ENCODE data around the gene CELF2. TPM values are rescaled to one million over a fixed set of nuclear protein-coding genes. Genes with fewer than 3 reads are reported as not detected.

The CELF2 gene
- total RNA-seq, 1 donor from 2014 or later: 110 TPM

DNA sequence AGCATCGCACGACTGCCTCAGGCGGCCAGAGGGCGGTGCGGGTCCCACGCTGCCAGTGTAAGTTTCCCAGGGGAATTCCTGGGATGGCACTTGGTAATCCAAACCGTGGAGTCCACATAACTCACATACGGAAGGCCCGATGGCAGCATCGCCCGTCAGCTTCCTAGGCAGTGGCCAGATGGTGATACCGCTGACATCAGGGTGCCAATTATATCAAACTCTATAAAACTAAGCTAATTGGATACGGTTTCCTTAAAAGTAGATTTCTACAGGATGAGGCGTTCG, 189.8 kb downstream of the CELF2 start:
- no peak for DNase-seq (ENCODE audit: low spot score)
- H3K4me3 Mint-ChIP-seq: peak overlapping the region; percentile 76
- intact Hi-C loops (cut with micrococcal nuclease): no loop called here
- H3K9me3 Mint-ChIP-seq: no peaks in the 10 kb centered on the region
- H3K36me3 Mint-ChIP-seq (ENCODE audit: low read depth): peaks cover 70% of the 10 kb centered on the region
- H3K4me1 Mint-ChIP-seq (ENCODE audit: low read depth): peaks cover 100% of the 10 kb centered on the region
- peaks cover 1% of the 10 kb centered on the region for H3K27me3 Mint-ChIP-seq (ENCODE audit: insufficient read depth)
- H3K27ac Mint-ChIP-seq: peak overlapping the region; percentile 96

GRCh38 chr10:11208243-11208642, 190.6 kb downstream of the CELF2 start:
- H3K36me3 Mint-ChIP-seq (ENCODE audit: low read depth): peaks cover 65% of the 10 kb centered on the region
- intact Hi-C loops (cut with micrococcal nuclease): loop anchor here (2.0 kb wide), 2 partner anchors 13 to 61 kb away; no protein-coding TSS in a partner anchor

DNA sequence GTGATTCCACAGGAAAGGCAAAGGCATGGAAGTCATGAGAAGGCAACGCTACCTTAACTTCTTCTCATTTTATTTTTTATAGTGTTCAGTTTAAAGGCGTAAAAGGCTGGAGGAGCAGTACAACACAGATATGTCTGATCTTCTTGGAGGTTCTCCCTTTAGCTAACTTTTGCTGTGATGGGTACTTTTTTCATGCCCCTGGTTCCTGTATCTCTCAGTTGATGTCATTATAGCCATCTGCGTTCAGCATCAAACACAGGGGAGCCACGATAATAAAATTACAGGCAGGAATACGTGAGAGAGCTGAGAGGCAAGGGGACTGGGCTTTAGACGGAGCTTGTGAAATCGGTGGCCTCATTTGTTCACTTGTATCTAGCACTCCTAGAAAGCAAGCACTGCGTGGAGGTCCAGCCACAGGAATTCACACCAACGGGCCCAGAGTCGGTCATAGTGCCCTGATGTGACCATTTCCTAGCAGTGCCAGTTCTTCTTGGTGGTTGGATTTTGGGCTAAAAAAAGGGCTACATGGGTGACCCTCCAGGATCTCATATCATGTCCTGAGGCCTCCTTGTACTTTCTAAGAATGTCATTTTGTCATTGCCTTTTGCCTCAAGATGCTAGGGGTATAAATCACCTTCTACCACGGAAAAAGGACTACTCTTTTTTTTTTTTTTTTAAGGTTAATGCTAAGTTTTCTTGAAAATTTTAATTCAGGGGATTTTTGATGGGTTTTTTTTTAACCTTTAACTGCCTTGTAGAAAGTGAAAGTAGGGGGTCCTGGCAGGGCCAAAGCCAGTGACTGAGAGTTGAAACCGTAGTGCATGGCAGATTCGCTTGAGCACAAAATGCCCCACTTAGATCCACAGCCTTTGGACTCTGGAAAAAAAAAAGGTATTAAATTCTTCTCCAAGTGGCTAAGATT, 191.5 kb downstream of the CELF2 start:
- Mint-ChIP-seq H3K4me3 (peak overlapping the region; percentile 76), H3K4me1 (ENCODE audit: low read depth) (peaks cover 98% of the 10 kb centered on the region), H3K36me3 (ENCODE audit: low read depth) (peaks cover 68% of the 10 kb centered on the region), H3K27ac (peak overlapping the region; percentile 96), H3K27me3 (ENCODE audit: insufficient read depth) (peaks cover 1% of the 10 kb centered on the region), H3K9me3 (no peaks in the 10 kb centered on the region)
- intact Hi-C loops (cut with micrococcal nuclease): loop anchor here (1.0 to 2.0 kb wide), 5 partner anchors 8 to 62 kb away; no protein-coding TSS in a partner anchor
- no peak for DNase-seq (ENCODE audit: low spot score)

More at GRCh38 chr10:11208243-11208642, 190.6 kb downstream of the CELF2 start:
- Mint-ChIP-seq H3K4me1 (ENCODE audit: low read depth) (peaks cover 98% of the 10 kb centered on the region), H3K27ac (peak overlapping the region; percentile 96), H3K27me3 (ENCODE audit: insufficient read depth) (peaks cover 1% of the 10 kb centered on the region), H3K4me3 (peak overlapping the region; percentile 76), H3K9me3 (no peaks in the 10 kb centered on the region)
- DNase-seq (ENCODE audit: low spot score): no peak

GRCh38 chr10:11209830-11210181, 192.1 kb downstream of the CELF2 start:
- no peaks in the 10 kb centered on the region for H3K9me3 Mint-ChIP-seq
- H3K36me3 Mint-ChIP-seq (ENCODE audit: low read depth): peaks cover 69% of the 10 kb centered on the region
- peak overlapping the region; percentile 96 for H3K27ac Mint-ChIP-seq
- H3K27me3 Mint-ChIP-seq (ENCODE audit: insufficient read depth): peaks cover 1% of the 10 kb centered on the region
- DNase-seq (ENCODE audit: low spot score): no peak
- intact Hi-C loops (cut with micrococcal nuclease): loop anchor here (1.0 to 2.0 kb wide), 6 partner anchors 8 to 63 kb away; no protein-coding TSS in a partner anchor
- H3K4me3 Mint-ChIP-seq: peak overlapping the region; percentile 76
- H3K4me1 Mint-ChIP-seq (ENCODE audit: low read depth): peaks cover 98% of the 10 kb centered on the region

DNA sequence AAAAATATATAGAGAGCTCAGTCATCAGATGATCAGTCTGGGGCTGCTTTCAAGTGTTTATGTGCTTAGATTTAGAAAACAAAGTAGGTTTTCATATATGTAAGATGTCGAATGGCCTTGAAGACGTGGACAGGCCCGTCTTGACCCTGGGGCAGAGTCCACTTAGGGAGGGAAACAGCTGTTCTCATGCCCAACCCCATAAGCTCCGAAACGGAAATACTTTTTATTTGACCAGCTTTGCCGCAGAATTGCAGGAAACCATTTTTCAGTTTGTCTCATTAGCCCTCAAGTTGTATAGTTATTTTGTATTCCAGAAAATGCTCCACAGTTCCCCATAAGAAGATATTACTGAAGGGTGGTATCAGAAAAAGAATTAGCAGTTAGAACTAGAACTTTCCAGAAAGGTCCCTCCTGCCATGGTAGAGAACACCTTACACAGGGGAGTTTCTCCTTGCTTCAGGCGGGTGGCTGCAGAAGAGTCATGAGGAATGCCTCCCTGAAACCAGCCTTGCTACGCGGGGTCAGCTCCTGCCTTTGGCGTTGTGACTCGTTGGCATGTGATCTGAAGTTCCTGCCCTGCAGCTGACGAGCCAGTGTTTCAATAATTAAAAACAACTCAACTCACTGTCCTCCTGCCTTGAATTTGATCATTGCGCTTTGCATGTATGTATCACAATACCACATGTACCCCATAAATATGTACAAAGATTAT, 192.7 kb downstream of the CELF2 start:
- Mint-ChIP-seq H3K4me1 (ENCODE audit: low read depth) (peaks cover 98% of the 10 kb centered on the region), H3K27me3 (ENCODE audit: insufficient read depth) (peaks cover 1% of the 10 kb centered on the region)

DNA sequence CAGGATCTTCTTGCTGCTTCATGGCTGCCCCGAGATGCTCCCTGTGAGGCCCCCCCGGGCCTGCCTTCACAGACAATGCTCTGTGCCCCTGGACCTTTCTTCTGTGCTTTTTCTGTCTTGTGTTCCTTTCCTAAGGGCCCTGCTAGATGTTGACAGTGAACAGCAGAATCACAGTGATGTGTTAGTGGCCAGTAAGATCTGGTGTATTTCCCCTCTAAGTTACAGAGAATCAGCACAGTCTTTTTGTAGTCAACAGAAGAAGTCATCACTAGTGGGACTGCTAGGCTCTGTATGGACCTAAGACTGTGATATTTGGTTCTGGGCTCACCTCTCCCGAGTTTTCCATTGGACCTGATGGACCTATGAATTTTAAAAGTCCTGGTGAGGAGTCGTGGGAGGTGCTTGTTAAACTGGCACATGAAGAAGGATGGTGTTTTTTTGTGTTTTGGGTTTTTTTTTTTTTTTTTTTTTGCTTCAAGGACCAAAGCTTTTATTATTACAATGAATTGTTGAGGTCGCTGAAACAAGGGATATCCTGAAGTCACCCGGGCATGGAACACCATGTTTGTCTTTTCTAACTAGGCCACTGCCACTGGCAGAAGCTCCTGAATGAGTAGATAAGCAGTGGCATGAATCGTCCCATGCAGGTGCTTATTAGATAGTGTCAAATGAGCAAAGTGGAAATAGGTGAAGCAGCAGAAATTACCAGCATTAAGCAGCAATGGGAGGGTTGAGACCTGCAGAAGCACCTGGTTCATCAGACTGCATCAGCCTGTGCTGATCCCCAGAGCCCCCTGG, 194.8 kb downstream of the CELF2 start:
- Mint-ChIP-seq H3K36me3 (ENCODE audit: low read depth) (peaks cover 65% of the 10 kb centered on the region), H3K4me3 (peak overlapping the region; percentile 53), H3K4me1 (ENCODE audit: low read depth) (peaks cover 98% of the 10 kb centered on the region), H3K9me3 (no peaks in the 10 kb centered on the region), H3K27me3 (ENCODE audit: insufficient read depth) (peaks cover 1% of the 10 kb centered on the region), H3K27ac (peak overlapping the region; percentile 96)
- DNase-seq (ENCODE audit: low spot score): no peak
- intact Hi-C loops (cut with micrococcal nuclease): no loop called here

More for the DNA sequence above, 192.7 kb downstream of the CELF2 start:
- peak overlapping the region; percentile 96 for H3K27ac Mint-ChIP-seq
- intact Hi-C loops (cut with micrococcal nuclease): loop anchor here (1.0 kb wide), 1 partner anchor 8 kb away; no protein-coding TSS in a partner anchor
- H3K9me3 Mint-ChIP-seq: no peaks in the 10 kb centered on the region
- H3K4me3 Mint-ChIP-seq: peak overlapping the region; percentile 76
- no peak for DNase-seq (ENCODE audit: low spot score)
- H3K36me3 Mint-ChIP-seq (ENCODE audit: low read depth): peaks cover 69% of the 10 kb centered on the region

GRCh38 chr10:11213137-11213536, 195.5 kb downstream of the CELF2 start:
- DNase-seq (ENCODE audit: low spot score): no peak
- no peak overlapping the region for H3K4me3 Mint-ChIP-seq
- peaks cover 98% of the 10 kb centered on the region for H3K4me1 Mint-ChIP-seq (ENCODE audit: low read depth)
- intact Hi-C loops (cut with micrococcal nuclease): no loop called here
- peaks cover 64% of the 10 kb centered on the region for H3K36me3 Mint-ChIP-seq (ENCODE audit: low read depth)
- H3K27ac Mint-ChIP-seq: peak overlapping the region; percentile 96
- H3K27me3 Mint-ChIP-seq (ENCODE audit: insufficient read depth): peaks cover 1% of the 10 kb centered on the region
- H3K9me3 Mint-ChIP-seq: no peaks in the 10 kb centered on the region

DNA sequence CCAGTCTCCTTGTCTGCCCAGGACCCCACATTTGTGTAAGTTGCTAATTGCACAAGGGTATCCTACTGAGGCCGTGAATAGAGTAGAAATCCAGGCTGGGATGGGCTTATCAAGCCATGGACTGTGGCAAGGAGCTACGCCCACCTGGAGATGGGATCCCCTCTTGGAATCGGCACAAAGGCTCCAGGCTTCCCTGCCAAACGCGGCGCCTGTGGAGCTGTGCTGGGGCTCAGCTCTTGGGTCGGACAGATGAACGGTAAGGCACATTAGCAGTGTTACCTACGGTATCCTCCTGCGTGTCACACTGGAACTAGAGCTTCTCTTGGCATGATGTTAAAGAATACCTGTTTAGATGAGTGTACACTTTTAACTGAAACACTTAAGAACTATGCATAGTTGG, 196.7 kb downstream of the CELF2 start:
- Mint-ChIP-seq H3K4me1 (ENCODE audit: low read depth) (peaks cover 98% of the 10 kb centered on the region), H3K27ac (peak overlapping the region; percentile 76), H3K36me3 (ENCODE audit: low read depth) (peaks cover 58% of the 10 kb centered on the region), H3K9me3 (no peaks in the 10 kb centered on the region), H3K4me3 (no peak overlapping the region), H3K27me3 (ENCODE audit: insufficient read depth) (peaks cover 1% of the 10 kb centered on the region)
- intact Hi-C loops (cut with micrococcal nuclease): no loop called here
- no peak for DNase-seq (ENCODE audit: low spot score)

- no peak overlapping the region for H3K4me3 Mint-ChIP-seq
- H3K9me3 Mint-ChIP-seq: no peaks in the 10 kb centered on the region
- peaks cover 60% of the 10 kb centered on the region for H3K36me3 Mint-ChIP-seq (ENCODE audit: low read depth)
- H3K27me3 Mint-ChIP-seq (ENCODE audit: insufficient read depth): no peaks in the 10 kb centered on the region
- intact Hi-C loops (cut with micrococcal nuclease): no loop called here
- peak overlapping the region; percentile 76 for H3K27ac Mint-ChIP-seq
- no peak for DNase-seq (ENCODE audit: low spot score)
- H3K4me1 Mint-ChIP-seq (ENCODE audit: low read depth): peaks cover 95% of the 10 kb centered on the region
These were observed 197.8 kb downstream of the CELF2 start for GRCh38 chr10:11215471-11215870.

DNA sequence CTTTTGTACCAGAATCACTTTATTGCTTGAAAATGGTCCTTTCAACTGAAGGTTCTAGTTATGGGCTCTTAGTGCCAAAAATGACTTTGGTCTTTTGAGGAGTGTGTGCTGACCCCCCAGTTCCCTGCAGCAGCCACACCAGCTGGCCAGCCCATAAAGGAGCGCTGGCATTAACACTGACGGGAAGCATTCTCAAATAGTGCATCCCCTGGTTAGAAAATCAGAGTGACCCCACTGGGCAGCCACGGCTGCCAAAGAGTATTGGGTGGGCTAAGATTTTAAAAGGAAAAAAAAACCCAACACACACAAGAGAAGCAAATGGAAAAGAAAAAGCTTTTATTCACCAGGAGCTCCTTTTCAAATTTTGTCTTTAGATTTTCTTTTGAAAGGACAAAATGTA, 199.8 kb downstream of the CELF2 start:
- Mint-ChIP-seq H3K4me1 (ENCODE audit: low read depth) (peaks cover 94% of the 10 kb centered on the region), H3K27ac (peak overlapping the region; percentile 87), H3K27me3 (ENCODE audit: insufficient read depth) (no peaks in the 10 kb centered on the region), H3K36me3 (ENCODE audit: low read depth) (peaks cover 59% of the 10 kb centered on the region), H3K9me3 (no peaks in the 10 kb centered on the region), H3K4me3 (no peak overlapping the region)
- intact Hi-C loops (cut with micrococcal nuclease): no loop called here
- no peak for DNase-seq (ENCODE audit: low spot score)

- H3K4me1 Mint-ChIP-seq (ENCODE audit: low read depth): peaks cover 95% of the 10 kb centered on the region
- no peak overlapping the region for H3K4me3 Mint-ChIP-seq
- no peak for DNase-seq (ENCODE audit: low spot score)
- no peaks in the 10 kb centered on the region for H3K27me3 Mint-ChIP-seq (ENCODE audit: insufficient read depth)
- H3K27ac Mint-ChIP-seq: peak overlapping the region; percentile 87
- intact Hi-C loops (cut with micrococcal nuclease): loop anchor here (1.0 kb wide), 4 partner anchors 8 to 18 kb away; no protein-coding TSS in a partner anchor
- H3K9me3 Mint-ChIP-seq: no peaks in the 10 kb centered on the region
- peaks cover 64% of the 10 kb centered on the region for H3K36me3 Mint-ChIP-seq (ENCODE audit: low read depth)
These were observed 200.7 kb downstream of the CELF2 start for GRCh38 chr10:11218395-11218794.

DNA sequence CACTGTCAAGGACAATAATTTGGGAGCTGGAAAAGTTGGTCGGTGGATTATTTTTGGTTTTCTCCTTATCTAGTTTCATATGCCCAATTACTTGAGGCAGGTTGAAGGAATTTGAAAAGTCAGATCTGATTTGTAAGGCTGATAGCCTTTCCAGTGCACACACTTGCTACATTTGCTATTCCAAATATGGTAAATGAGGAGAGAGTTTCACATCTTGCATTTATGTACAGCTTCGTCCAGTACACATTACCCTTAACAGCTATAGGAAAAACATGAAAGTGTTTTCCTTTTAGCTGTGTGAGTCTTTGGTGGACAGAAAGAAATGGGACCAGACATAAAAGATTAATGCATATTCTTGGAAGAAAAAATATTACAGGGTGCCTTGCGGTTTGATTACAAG, 201.8 kb downstream of the CELF2 start:
- H3K4me1 Mint-ChIP-seq (ENCODE audit: low read depth): peaks cover 94% of the 10 kb centered on the region
- H3K27me3 Mint-ChIP-seq (ENCODE audit: insufficient read depth): no peaks in the 10 kb centered on the region
- DNase-seq (ENCODE audit: low spot score): no peak
- no peak overlapping the region for H3K4me3 Mint-ChIP-seq
- peaks cover 66% of the 10 kb centered on the region for H3K36me3 Mint-ChIP-seq (ENCODE audit: low read depth)
- H3K9me3 Mint-ChIP-seq: no peaks in the 10 kb centered on the region
- intact Hi-C loops (cut with micrococcal nuclease): no loop called here
- peak overlapping the region; percentile 24 for H3K27ac Mint-ChIP-seq

Data from activated T-helper 1 cell treated with anti-CD3 and anti-CD28 coated beads, Interleukin-12 subunit alpha, Interleukin-12 subunit beta, Interleukin-2, Interleukin-4 antibody, amounts not matched to agents 30 ng/mL and 10 ng/mL and 1 ng/mL, durations not matched to agents 14 hours and 24 hours and 36 hours (primary cell).